A549 (cell line): ENCODE results near the gene LY6G5C.

ENCODE experiments used
- CHD2 ChIP-seq: fragments of 150-350 bp; IDR thresholded peaks from 2 replicates; pipeline ENCODE4 v1.6.1; 2014; ENCODE audit warnings: low read length; ENCODE audit not compliant: partially characterized antibody
- FOSL2 ChIP-seq, 2 experiments: fragments of 450-650 bp in 1 of 2; fragments of >200 bp in 1 of 2; sonication (Bioruptor Twin) in 1 of 2; formaldehyde crosslinking; IDR thresholded peaks; 2 replicates each; pipeline versions ENCODE4 v1.5.0 to v1.6.1; 2016 to 2020; ENCODE audit warnings: mild to moderate bottlenecking in 1 of 2, moderate library complexity in 1 of 2
- HOXB13 ChIP-seq: fragments of 250-450 bp; sonication (Bioruptor Pico); IDR thresholded peaks from 2 replicates; pipeline ENCODE4 v1.5.0; 2020; ENCODE audit warnings: low read depth, mild to moderate bottlenecking, moderate library complexity
- MAZ ChIP-seq: fragments of 150-350 bp; IDR thresholded peaks from 2 replicates; pipeline ENCODE4 v1.6.1; 2014; ENCODE audit warnings: antibody characterized with exemption, low read depth, low read length, borderline replicate concordance
- MYC ChIP-seq: IDR thresholded peaks from 2 replicates; pipeline ENCODE4 v1.6.1; 2012; ENCODE audit warnings: mild to moderate bottlenecking, inconsistent platforms, low read length, improper control_type of control experiment, borderline replicate concordance
- POLR2A ChIP-seq: IDR thresholded peaks from 2 replicates; pipeline ENCODE4 v1.6.1; 2012; ENCODE audit warnings: mild to moderate bottlenecking, low read length
- RAD21 ChIP-seq, 2 experiments: fragments of >200 bp in 1 of 2; sonication (Bioruptor Twin) in 1 of 2; formaldehyde crosslinking in 1 of 2; IDR thresholded peaks in 1 of 2; conservative IDR thresholded peaks in 1 of 2; 2 replicates in 1 of 2; 3 replicates in 1 of 2; pipeline ENCODE4 v1.6.1; 2012 to 2018; ENCODE audit warnings: inconsistent platforms in 1 of 2
- SMC3 ChIP-seq: fragments of >200 bp; sonication (Bioruptor Twin); formaldehyde crosslinking; IDR thresholded peaks from 3 replicates; pipeline ENCODE4 v1.6.1; 2018; ENCODE audit warnings: inconsistent platforms
- TF ChIP-seq, protein P1 (sequence below): fragments of >200 bp; sonication (Bioruptor Twin); formaldehyde crosslinking; IDR thresholded peaks from 3 replicates; pipeline ENCODE4 v1.5.1; 2016
- TF ChIP-seq, protein P2 (sequence below): IDR thresholded peaks from 2 replicates; pipeline ENCODE4 v1.6.1; 2012

DNA sequence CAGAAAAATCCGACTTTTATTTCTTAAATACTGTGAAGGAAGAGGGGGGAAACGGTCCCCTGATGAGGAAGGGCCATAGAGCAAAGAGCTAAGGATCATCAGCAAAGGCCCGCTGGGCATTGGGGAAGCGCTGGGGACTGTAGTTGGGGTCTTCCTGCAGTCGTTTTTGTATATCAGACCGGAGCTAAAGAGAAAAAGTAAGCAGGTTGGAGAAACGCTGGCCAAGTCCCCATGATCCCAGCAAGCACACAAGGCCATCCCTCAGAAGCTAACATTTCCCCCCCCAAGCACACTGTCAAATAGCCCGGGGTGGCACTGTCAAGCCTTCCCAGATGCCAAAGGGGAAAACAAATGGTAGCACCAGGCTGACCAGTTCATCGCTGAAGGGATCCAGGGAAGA, 41.8 kb downstream of the LY6G5C start:
- TF ChIP-seq, protein P1, sequence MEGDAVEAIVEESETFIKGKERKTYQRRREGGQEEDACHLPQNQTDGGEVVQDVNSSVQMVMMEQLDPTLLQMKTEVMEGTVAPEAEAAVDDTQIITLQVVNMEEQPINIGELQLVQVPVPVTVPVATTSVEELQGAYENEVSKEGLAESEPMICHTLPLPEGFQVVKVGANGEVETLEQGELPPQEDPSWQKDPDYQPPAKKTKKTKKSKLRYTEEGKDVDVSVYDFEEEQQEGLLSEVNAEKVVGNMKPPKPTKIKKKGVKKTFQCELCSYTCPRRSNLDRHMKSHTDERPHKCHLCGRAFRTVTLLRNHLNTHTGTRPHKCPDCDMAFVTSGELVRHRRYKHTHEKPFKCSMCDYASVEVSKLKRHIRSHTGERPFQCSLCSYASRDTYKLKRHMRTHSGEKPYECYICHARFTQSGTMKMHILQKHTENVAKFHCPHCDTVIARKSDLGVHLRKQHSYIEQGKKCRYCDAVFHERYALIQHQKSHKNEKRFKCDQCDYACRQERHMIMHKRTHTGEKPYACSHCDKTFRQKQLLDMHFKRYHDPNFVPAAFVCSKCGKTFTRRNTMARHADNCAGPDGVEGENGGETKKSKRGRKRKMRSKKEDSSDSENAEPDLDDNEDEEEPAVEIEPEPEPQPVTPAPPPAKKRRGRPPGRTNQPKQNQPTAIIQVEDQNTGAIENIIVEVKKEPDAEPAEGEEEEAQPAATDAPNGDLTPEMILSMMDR, result no peak
- no peak for TF ChIP-seq MYC
- no peak for TF ChIP-seq SMC3
- TF ChIP-seq CHD2, result no peak
- no peak for TF ChIP-seq MAZ
- TF ChIP-seq FOSL2 (IDR thresholded peaks at IDR 0.05), result no peak
- TF ChIP-seq FOSL2 (CRISPR knock-in tag; IDR thresholded peaks at IDR 0.05), result no peak
- no peak for TF ChIP-seq RAD21 (conservative IDR thresholded peaks at IDR 0.05 in 1 of 2, IDR thresholded peaks at IDR 0.05 in 1 of 2)
- TF ChIP-seq, protein P2, sequence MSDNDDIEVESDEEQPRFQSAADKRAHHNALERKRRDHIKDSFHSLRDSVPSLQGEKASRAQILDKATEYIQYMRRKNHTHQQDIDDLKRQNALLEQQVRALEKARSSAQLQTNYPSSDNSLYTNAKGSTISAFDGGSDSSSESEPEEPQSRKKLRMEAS, result no peak
- no peak for TF ChIP-seq HOXB13 (CRISPR knock-in tag)
- TF ChIP-seq POLR2A, result no peak
